Fibroblast of pulmonary artery (primary cell): ENCODE data around the gene HEMK1.

Experiments used
- DNase-seq: peaks from one replicate; pipeline ENCODE4 v3.0.0-alpha.2; 2010; ENCODE audit warnings: low read depth
- H3K4me3 ChIP-seq: replicated peaks from 2 replicates; pipeline ENCODE4 v1.5.1; 2011; ENCODE audit warnings: low read depth, mild to moderate bottlenecking, control low read depth, low read length, moderate library complexity
- CTCF ChIP-seq: IDR thresholded peaks from 2 replicates; pipeline ENCODE4 v1.5.1; 2011; ENCODE audit warnings: mild to moderate bottlenecking, control low read depth, low read length, inconsistent platforms; ENCODE audit errors: missing control alignments

HEMK1 gene

DNA sequence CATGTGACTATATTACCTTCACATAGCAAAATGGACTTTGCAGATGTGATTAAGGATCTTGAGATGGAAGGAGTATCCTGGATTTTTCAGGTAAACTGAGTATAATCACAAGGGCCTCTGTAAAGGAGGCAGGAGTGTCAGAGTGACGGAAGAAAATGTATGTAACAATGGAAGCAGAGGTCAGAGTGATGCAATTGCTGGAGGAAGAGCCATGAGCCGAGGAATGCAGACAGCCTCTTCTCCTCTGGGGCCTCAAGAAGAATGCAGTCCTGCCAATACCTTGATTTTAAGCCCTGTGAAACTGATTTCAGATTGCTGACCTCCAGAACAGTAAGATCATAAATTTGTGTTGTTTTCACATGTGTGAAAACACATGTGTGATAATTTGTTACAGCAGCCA is 15.1 kb downstream of the HEMK1 start:
- DNase-seq: peak; percentile 72
- TF ChIP-seq CTCF: no peak
- no peak overlapping the region for H3K4me3 ChIP-seq

DNA sequence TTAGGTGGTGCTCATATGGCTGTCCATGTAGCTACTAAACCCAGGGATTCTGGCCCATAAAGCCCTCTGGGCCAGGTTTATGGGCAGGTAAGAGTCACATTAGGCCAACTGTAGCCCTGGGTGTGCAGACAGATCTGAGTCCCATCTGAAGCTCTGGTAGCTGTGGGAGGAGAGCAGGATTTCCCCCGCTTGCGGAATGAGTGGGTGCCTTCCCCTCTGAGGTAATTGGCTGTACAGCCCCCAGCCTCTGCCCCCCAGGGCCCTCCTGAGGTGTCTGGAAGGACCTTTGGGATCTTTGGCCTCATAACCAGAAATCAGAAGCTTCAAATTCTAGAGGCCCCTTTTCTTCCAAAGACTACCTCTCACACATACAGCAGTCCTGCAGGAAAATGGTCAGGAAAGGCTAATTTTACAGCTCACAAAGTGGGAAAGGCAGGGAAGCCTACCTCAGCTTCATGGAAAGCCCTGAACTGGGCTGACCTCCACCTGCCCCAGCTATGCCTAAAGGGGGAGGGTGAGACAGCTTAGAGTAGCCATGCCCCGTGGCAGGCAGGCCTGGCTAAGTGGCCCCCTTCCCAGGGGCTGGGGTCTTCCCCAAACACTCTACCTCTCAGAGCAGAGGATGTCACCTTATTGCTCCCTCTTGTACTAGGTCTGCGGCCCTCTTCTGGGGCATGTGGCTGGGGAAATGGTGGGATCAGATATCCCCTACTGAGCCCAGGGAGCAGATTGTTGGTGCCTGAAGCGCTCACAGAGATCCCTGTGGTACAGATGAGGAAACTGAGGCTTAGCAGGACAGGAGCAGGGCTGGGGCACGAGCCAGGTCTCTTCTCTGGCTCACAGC is 16.8 kb downstream of the HEMK1 start:
- TF ChIP-seq CTCF: no peak
- DNase-seq: no peak
- H3K4me3 ChIP-seq: no peak overlapping the region

GRCh38 chr3:50586763-50587070 is 17.4 kb downstream of the HEMK1 start:
- H3K4me3 ChIP-seq: no peak overlapping the region
- no peak for DNase-seq
- no peak for TF ChIP-seq CTCF

GRCh38 chr3:50587373-50587772 is 18.1 kb downstream of the HEMK1 start:
- TF ChIP-seq CTCF: no peak
- DNase-seq: no peak
- H3K4me3 ChIP-seq: no peak overlapping the region

DNA sequence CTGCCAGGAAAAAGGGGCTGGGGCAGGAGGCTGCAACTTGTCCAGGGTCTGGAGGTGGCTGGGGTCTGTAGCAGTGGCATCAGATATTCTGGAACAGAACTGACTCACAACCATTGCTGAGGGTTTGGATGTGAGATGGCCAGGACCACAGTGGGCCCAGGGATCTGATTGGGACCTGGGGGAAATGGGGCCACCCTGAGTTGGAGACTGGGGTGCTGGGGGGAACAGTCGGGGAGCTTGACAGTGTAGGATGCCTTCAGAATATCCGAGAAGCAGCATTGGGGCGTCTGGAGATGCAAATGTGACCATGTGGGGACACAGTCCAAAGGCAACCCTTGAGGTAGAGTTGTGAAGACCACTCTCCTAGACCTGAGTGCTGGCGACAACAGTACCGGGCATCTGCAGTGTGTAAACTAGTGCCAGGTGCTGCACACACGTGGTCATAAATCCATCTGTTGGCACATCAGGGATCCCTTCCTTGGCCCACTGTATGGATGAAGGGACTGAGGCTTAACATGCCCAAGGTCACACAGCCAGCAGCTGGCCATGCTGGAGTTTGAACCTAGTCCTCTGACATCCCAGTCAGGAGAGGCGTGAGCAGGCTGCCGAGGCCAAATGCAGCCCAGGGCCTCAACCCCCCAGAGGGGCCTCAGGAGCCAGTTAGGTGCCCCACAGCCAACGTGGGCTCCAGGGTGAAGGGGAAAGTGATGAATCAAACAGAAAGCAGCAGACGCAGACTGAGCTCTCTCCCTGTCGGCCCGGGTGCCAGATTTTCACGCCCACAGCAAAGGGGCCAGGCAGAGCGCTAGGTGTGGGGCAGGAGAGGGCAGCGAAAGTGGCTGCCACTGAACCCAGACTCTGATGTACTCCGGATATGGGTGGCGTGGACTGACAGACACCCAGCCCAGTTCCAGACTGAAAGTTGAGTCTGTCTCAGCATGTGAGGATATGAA is 18.8 kb downstream of the HEMK1 start:
- DNase-seq: no peak
- H3K4me3 ChIP-seq: no peak overlapping the region
- TF ChIP-seq CTCF: no peak

DNA sequence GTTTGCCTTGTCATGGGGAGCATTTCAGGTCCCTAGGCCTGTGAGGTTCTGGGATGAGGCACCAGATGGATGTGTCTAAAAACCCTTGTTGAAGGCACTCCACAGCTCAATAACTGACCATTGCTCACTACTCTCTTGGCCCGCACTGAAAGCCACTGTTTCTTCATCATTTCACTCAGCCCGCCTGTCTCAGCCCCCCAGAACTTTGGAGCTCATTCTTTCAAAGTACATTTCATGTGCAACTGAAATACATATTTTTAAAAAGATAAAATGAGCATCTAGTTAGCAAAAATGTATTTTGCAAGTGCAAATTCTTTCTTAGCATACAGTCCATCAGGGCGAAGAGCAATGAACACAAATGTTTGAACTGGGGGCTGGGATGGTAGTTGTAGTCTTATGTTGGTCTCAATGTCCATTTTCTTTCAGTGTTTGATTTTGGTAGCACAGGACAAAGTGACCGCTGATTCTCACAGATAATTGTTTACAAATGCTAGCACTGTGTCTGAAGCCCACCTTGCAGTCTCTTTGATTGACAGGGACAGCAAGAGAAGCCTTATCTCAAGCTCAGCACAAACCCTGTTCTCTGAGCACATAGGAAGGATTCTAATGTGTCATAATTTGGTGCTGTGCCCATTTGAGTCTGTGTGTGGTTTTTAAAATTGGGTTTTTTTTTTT is 19.6 kb downstream of the HEMK1 start:
- no peak for TF ChIP-seq CTCF
- H3K4me3 ChIP-seq: no peak overlapping the region
- peak; percentile 31 for DNase-seq
